LNCaP clone FGC (cell line): ENCODE data around the gene CHST1.

Experiments
- DNase-seq: peaks from one replicate; pipeline ENCODE4 v3.0.0-alpha.2; 2011; ENCODE audit warnings: low read depth
- H3K4me3 ChIP-seq: 2 replicates; pipeline ENCODE4 v1.5.1; 2011; ENCODE audit warnings: mild to moderate bottlenecking, low read depth, low read length, control low read depth
- CTCF ChIP-seq: IDR thresholded peaks from 2 replicates; pipeline ENCODE4 v1.5.1; 2012; ENCODE audit warnings: mild to moderate bottlenecking; ENCODE audit not compliant: control insufficient read depth, insufficient read depth; ENCODE audit errors: extremely low read depth

The CHST1 gene

GRCh38 chr11:45649544-45650165, 15.8 kb downstream of the CHST1 start:
- no peak for TF ChIP-seq CTCF
- no peak for DNase-seq

DNA sequence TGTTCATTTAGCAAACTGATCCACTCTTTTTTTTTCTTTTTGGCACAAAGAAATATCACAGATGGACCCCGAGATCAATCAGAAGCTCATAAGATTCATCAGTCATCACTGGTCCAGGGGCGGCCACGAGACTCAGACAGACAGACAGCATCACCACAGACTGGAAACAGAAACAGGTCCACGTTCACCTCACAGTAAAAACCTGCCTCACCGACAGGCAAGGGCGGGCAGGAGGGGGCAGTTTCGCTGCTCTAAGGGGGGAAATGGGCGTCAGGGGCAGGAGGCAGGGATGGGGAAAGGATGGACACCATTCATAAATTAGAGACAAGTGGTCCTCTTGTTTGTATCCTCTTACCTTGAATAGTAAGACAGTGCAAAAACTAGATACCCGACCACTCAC, 16.5 kb downstream of the CHST1 start:
- no peak for DNase-seq
- H3K4me3 ChIP-seq, result no peak overlapping the region
- no peak for TF ChIP-seq CTCF

More at GRCh38 chr11:45649544-45650165, 15.8 kb downstream of the CHST1 start:
- no peak overlapping the region for H3K4me3 ChIP-seq

DNA sequence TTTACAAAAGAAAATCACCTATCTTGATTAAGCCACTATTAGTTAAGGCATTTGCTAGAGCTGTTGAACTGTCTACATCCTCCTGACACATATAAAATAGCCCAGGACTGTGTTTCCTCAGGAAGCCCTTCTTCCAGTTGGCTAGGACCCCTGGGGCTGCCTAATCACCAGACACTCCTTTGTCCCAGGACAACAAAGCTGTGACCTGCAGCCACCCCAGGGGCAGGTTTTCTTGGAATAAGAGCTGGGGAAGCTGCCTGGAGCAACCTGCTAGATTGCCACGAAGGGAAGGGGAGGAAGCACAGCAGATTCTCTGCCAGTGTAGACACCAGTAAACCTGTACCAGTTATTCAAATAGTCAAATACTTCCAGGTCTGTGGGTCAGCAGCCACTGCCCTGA, 17.6 kb downstream of the CHST1 start:
- no peak for TF ChIP-seq CTCF
- no peak for DNase-seq
- no peak overlapping the region for H3K4me3 ChIP-seq

DNA sequence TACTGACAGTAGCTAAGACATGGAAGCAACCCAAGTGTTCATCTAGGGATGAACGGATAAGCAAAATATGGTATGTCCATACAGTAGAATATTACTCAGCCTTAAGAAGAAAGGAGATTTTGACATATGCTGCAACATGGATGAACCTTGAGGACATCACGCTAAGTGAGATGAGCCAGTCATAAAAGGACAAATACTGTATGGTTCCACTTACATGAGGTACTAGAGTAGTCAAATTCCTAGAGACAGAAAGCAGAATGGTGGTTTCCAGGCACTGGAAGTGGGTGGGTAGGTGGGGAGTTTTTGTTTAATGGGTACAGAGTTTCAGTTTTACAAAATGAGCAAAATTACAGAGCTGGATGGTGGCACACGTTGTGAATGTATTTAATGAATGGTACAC, 18.1 kb downstream of the CHST1 start:
- no peak for DNase-seq
- no peak overlapping the region for H3K4me3 ChIP-seq
- TF ChIP-seq CTCF, result no peak

DNA sequence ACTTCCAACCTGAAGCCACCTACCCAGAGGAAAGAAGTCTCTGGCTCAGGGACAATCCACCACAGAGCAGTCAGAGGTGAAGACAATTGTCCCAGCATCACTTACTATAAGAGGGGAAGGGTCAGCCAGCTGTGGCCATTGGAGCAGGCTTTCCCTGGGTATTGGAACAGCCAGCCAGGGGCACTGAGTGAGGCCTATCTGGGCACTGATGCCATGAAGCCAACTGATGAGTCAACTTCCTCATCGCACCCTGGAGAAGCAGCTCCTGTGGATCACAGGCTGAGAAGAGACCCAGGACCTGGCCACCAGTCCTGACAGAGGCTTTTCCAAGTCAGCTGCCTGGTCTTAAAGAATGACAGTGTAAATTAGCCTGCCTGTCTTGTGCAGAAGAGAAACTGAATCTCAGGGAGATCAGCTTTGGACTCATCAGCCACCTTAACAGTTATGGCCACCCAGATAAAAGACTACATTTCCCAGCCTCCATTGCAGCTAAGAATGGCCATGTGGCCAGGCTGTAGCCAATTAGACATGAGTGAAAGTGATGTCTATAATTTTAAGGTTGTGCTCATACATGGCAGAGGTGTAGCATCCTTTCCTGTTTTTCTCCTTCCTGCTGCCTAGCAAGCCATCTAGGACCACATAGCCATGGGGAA, 19.0 kb downstream of the CHST1 start:
- TF ChIP-seq CTCF, result no peak
- H3K4me3 ChIP-seq, result no peak overlapping the region
- peak; percentile 4 for DNase-seq

- no peak overlapping the region for H3K4me3 ChIP-seq
- no peak for TF ChIP-seq CTCF
- no peak for DNase-seq
Measured at GRCh38 chr11:45644981-45645889, 20.2 kb downstream of the CHST1 start.
